Caki2 (cell line): ENCODE measurements around the gene PRSS22. TPM values are rescaled to one million over a fixed set of nuclear protein-coding genes. Genes with fewer than 3 reads are reported as not detected.

Experiments used
- DNase-seq: peaks from one replicate; pipeline ENCODE4 v3.0.0-alpha.2; 2015; ENCODE audit warnings: low read depth
- in situ Hi-C: cut with HindIII; loops from 2 replicates; pipeline ENCODE4 v1.10.0; 2016; ENCODE audit warnings: low sequenced_read_pairs, low pct_unique_long_range_greater_than_20kb, mixed read lengths
- total RNA-seq: library from RNA; depleted of rRNA; stranded (reverse); fragments of >200 nt; shearing (Covaris generic); gene quantifications from 2 replicates; pipeline ENCODE4 v1.2.3, GENCODE V29; 2014; ENCODE audit warnings: low replicate concordance

PRSS22 gene
- total RNA-seq, 1 experiment from 2014 or later, result not detected

DNA sequence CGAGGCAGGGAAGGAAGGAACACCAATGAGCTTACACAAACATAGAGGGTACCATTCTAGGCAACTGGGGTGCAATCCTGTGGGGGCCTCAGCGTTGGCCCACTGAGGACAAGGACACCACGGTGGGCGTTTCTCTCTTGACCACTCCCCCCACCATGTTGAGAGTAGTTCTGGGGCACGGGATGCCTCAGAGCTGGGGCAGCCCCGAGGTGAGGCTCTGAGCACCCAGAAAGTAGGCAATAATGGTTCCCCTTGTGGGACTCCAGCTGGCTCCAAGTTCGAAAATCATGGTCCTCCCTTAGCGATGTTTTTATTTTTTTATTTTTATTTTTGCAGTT is 35.8 kb downstream of the PRSS22 start:
- no peak for DNase-seq
- in situ Hi-C loops, result no loop called here

DNA sequence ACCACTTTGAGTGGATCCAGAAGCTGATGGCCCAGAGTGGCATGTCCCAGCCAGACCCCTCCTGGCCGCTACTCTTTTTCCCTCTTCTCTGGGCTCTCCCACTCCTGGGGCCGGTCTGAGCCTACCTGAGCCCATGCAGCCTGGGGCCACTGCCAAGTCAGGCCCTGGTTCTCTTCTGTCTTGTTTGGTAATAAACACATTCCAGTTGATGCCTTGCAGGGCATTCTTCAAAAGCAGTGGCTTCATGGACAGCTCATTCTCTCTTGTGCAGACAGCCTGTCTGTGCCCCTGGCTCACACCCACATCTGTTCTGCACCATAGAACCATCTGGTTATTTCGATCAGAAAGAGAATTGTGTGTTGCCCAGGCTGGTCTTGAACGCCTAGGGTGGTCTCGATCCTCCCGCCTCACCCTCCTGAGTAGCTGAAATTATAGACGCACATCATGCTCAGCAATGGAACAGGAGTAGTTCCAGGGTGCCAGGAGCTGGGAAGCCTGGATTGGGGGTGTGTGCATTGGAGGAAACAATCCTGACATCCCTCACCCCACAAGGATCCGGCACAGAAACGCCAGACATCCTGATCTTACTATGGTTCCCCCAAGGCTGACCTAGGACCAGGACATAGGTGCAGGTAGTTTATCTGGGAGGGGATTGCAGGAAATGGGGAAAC is 36.3 kb downstream of the PRSS22 start:
- no peak for DNase-seq
- in situ Hi-C loops, result no loop called here

DNA sequence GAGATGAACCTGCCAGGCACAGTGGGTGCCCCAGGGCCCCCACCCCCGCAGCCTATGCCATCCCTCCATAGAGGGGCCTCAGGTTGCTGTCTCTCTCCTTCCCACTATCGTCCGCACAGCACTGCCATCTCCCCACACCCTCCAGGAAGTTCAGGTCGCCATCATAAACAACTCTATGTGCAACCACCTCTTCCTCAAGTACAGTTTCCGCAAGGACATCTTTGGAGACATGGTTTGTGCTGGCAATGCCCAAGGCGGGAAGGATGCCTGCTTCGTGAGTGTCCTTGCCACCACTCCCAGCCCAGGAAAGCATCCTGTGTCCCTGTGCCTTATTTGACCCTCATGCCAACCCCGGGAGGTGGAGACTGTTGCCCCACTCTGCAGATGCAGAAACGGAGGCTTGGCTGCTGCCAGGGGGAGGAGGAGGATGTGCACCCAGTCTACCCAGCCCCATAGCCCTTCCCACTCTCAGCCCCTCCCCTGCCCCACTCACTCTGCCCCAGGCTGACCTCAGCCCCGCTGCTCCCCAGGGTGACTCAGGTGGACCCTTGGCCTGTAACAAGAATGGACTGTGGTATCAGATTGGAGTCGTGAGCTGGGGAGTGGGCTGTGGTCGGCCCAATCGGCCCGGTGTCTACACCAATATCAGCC is 37.0 kb downstream of the PRSS22 start:
- in situ Hi-C loops, result no loop called here

DNA sequence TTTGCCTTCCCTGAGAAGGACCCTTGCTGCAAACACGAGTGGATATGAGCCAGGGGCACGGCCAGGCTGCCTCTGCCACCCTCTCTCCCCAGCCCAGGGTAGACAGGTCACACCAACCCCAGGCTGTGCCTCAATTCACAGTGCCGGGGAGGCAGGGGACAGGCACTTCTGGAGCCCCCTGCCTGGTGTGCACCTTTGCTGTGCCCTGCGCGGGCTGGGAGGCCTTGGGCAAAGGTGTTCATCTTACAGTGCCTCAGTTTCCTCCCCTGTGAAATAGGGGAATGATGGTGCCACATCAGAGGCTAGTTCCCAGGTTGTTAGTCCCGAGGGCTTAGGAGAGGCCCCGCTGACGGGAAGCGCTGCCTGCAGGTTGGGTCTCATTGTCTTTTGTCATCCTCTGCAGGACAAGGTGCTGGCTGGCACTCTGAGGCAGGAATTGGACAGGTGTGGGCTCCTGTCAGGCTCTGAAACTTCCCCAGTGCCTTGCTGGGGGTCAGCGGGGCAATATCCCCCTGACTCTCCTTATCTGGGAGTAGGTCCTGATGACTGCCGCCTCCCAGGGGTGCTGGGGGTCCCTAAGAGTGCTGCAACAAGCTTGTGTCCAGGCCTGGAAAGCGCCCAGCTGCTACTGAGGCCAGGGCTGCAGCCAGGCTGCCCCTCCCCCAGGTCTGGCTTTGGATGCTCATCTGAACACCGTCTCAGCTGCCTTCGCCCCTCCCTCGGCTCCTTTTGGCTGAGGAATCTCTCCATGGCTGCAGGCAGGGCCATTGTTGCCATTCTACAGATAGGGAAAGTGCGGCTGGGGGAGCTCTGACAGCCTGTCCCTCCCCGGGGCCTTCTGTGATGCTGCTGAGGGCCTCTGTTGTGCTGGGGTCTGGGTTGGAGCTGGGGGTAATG is 37.8 kb downstream of the PRSS22 start:
- in situ Hi-C loops, result no loop called here
- DNase-seq, result no peak

More for the DNA sequence above, 37.0 kb downstream of the PRSS22 start:
- DNase-seq, result no peak

DNA sequence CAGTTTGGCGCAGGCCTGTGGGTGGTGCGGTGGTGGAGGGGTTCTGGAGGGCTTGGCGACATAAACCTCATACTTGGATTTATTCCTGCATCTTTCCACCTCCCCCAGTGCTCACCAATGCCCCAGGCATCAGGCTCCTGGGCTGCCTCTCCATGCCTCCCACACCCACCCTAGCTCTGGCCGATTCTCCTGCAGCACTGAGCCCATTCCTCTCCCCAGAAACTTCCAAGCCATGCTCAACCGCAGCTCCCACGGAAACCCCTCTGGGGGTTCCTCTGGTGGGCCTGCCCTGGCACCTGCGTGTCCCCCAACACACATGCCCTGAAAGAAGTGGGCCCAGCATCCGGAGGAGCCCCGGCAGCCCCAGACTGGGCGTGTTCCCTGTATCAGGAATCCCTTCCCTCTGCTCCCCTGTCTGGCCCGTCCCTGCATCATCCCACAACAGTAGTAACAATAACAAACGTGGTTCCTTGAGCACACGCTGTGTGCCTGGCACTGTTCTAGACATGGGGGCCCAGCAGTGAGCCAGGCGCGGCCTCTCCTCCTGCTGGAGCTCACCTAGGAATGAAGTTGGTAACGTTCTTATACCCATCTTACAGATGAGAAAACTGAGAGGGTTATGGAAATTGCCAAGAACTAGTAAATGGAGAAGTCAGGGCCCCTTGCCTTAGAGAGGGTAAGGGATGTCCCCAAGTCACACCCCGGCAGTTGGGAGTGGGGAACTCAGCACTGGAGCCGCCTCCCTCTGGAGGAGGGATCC is 38.6 kb downstream of the PRSS22 start:
- in situ Hi-C loops, result no loop called here
- no peak for DNase-seq

DNA sequence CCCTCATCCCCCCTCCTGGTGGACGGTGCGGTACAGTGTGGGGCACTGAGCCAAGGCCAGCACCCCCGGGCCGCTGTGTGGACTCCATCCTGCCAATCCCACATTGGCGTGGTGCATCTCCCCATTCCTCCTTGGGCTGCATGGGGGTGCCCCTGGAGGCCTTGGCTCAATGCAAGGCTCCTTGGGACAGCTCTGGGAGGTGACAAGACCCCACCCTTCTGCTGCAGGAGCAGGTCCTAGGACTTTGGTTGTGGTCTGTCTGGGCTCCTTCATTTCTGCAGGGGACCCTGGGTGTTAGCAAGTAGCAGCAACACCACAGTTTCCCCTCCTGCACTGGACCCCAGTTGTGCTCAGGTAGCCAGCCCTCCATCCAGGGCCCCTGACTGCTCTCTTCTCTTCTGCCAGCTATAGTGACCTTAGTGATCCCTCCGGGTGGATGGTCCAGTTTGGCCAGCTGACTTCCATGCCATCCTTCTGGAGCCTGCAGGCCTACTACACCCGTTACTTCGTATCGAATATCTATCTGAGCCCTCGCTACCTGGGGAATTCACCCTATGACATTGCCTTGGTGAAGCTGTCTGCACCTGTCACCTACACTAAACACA is 39.6 kb downstream of the PRSS22 start:
- no peak for DNase-seq
- in situ Hi-C loops, result no loop called here

DNA sequence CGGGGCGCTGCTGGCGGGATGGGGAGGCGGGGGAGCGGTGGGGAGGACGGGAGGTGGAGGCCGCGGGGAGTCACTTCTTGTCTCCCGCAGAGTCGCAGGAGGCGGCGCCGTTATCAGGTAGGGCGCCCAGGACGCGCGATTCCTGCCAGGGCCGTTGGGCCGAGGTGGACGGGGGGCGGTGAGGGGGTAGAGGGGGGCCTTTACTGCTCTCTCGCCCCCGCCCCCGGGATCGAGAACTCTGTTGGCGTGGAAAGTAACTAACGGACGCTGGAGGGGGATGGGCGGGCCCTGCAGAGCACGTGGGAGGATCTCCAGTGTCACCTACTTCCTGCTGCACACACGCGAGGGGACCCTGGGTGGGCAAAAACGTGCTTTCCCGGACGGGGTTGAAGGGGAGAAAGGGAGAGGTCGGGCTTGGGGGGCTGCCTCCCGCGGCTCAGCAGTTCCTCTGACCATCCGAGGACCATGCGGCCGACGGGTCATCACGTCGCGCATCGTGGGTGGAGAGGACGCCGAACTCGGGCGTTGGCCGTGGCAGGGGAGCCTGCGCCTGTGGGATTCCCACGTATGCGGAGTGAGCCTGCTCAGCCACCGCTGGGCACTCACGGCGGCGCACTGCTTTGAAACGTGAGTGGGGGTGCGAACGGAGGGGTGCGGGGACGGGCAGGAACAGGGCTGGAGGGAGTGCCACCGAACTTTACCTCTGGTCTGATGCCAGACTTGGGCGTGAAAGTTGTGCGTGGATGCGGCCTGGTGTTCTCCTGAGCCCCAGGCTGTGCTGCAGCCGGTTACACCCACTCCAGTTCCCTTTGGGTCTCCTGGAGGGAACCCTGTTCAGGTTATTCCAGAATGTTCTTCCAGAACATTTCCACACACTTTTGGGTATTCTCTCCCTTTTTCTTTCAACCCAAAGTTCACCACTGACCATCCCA is 40.4 kb downstream of the PRSS22 start:
- DNase-seq, result no peak
- in situ Hi-C loops, result no loop called here

DNA sequence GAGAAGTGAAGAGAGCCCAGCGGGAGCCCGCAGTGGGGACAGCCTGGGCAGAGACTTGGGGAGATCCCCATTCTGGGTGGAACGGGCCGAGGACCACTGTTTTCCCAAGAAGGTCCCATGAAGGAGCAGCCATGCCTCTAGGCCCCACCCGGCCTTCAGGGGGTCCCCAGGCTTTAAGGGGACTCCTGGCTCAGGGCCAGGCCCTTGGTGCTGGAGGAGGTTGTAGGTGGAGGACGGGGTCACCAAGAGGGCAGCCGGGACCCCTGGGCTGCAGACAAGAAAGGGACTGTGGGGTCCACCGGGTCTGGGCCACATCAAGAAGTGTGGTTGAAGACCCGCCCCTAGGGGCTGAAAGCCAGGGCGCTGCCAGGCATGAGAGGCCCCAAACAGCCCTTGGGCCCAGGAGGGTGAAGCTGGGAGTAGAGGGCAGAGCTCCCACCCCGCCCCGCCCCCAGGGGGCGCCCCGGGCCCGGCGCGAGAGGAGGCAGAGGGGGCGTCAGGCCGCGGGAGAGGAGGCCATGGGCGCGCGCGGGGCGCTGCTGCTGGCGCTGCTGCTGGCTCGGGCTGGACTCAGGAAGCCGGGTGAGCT is 41.1 kb downstream of the PRSS22 start, which contains the start of gene PRSS21:
PRSS21 (plus strand) TSS at position 487 of the 589 bp plus-strand sequence; CDS start at position 519, 32 bp downstream.
- DNase-seq, result no peak
- in situ Hi-C loops, result no loop called here

DNA sequence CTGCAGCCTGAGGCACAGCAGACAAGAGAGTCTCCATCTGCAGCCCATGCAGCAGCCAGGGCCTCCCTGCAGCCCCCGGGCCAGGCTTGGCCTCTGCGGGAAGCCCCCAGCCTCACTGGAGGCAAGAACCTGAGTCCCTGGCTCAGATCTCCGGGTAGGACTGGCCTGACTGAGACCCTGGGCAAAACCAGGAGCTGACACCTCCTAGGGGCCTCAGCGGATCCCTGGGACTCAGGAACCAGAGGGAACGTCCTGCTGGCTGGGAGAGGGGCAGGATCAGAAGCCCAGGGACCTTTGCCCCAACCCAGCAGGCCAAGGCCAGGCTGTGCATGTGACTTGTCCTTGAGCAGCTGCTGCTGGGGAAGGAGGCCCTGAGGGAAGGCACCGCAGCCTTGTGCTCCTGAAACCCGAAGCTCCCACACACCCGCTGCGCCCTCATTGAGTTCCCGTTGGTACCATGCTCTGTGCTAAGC is 42.6 kb downstream of the PRSS22 start:
- in situ Hi-C loops, result no loop called here
- no peak for DNase-seq

DNA sequence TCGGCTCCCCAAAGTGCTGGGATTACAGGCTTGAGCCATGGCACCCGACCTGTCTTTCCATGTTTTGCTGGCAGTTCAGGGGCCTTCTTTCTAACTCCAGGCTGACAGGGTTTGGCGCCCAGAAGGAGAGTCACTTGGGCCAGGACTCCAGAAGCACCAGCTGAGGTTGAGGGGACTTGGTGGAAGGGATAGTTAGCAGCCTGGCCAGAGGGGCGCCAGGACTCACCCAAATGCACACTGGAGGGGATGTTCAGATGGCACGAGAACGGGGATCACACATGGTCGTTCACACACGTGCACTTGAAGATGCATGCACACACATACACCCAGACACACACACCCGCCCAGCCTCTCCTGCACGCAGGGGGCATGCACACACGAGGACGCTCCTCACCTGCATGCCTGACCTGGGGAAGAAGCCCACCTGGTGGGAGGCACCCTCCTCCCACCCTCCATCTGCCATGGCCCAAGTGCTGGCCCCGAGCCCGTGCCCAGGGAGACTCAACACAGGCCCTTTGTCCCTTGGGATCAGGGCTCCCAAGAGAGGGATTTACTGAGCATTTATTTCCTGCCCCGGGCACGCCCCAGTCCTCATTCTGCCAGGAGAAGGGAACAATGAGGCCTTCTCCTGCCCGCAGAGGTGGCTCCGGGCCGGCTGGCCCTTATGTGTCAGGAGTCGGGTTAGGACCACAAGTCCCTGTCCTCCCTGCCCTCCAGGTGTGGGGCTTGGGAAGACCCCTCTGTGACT is 43.2 kb downstream of the PRSS22 start:
- in situ Hi-C loops, result no loop called here
- DNase-seq, result no peak

DNA sequence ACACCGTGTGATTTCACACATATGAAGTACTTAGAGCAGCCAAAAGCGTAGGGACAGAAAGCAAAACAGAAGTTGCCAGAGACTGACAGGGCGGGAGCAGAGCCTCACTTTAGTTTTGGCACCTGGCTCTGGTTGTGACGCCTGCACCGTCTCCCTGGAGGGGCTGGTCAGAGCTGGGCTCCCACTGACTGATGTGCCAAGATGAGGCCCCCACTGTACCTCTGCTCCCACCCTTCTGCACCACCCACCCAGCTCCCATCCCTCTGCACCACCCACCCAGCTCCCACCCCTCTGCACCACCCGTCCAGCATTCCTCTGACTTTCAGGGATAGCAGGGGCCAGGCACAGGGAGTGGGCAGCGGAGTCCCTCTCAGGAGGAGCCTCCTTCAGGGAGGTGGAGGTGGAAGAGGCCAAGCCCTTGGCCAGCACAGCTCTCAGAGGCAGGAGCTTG is 44.2 kb downstream of the PRSS22 start:
- no peak for DNase-seq
- in situ Hi-C loops, result no loop called here

DNA sequence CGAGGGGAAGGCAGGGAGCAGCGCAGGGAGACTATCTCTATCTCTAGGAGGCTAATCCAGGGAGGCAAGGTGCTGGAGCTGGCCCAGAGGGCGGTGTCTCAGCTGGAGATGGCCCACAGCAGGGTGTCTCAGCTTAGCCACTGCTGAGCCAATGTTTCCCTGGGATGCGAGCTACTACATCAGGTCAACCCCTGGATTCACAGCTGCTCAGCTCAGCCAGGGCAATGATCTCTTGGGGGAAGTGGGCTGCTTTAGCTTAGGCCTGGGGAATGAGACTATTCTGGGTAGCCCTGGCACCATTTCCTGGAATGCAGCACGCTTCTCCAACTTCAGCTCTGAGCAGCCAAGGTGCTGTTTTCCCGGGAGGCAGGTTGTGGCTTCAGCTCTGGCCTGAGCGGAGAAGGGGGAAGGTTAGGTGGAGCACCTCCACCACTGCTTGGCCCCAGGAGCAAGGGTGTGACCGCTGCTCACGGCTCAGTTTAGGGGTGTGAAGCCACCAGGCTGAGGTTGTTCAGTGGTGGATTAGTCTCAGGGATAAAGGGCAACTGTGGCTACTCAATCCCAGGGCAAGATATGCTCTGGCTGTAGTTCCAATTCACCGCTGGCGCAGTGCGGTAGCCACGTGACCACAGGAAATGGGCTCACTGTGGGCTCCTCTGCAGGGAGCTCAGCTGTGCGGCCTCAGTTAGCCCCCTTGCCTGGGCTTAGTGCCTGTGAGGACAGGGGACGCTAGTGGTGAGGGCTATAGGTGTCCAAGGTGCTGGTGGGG is 46.1 kb downstream of the PRSS22 start:
- no peak for DNase-seq
- in situ Hi-C loops, result no loop called here

DNA sequence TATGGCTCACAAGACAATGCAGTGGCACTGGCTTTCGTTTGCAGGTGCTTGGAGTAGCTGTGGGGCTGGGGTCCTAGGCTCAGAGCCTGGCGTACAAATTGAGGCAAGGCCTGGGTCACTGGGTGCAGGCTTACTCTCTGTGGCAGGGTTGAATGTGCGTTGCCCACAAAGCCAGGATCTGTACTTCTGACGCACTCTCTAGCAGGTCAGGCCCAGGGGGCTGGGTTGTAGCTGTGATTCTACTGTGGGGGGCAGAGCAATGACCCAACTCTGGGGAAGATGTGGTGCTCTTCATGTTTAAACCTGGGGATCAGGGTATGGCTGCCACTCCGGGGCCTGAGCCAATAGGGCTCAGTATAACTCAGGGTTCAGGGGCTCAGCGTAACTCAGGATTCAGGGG is 47.3 kb downstream of the PRSS22 start:
- no peak for DNase-seq
- in situ Hi-C loops, result no loop called here

DNA sequence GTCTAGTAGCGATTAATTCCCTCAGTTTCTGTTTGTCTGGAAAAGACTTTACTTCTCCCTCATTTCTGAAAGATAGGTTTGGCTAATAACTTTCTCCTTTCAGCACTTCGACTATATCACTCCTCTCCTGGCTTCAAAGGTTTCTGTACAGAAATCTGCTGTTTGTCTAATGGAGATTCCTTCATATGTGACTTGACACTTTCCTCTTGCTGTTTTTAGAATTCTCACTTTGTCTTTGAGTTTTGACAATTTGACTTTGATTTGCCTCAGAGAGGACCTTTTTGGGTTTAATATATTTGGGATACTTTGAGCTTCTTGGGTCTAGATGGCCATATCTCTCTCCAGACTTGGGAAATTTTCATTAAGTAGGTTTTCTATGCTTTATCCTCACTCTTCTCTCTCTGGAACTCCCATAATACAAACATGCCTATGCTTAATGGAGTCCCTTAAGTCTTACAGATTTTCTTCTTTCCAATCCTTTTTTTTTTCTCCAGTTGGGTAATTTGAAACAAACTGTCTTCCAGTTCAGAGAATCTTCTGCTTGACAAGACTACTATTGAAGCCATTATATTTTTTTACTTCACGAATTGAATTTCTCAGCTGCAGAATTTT is 48.7 kb downstream of the PRSS22 start:
- DNase-seq, result no peak
- in situ Hi-C loops, result no loop called here

DNA sequence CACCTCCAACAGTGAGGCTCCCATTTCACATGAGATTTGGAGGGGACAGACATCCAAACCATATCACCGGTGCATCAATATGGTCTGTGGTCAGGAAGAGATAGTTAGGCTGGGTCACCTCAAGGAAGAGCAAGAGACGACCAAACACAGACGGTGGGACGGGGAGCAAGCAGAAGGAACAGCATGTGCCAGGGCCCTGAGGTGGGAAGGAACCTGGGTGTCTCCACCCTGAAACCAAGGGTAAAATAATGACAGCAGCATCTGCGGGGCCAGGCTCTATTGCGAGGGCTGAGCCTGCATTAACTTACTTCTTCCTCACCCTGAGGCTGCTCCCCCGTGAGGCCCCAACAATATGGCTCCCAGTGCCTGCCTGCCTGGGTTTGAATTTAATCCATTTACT is 49.8 kb downstream of the PRSS22 start:
- in situ Hi-C loops, result no loop called here
- DNase-seq, result no peak
